ENCODE measurements around the gene ACACA.
"Not testable (repeated sequence)": the region's sequence is repeated elsewhere in the genome, so short reads cannot be mapped to it uniquely, and the experiment has no call there.

ACACA gene

GRCh38 chr17:37359682-37360188 lies 46.9 kb downstream of the ACACA start:
- H3K4me3 ChIP-seq (ENCODE audit: severe bottlenecking), result peak overlapping the region; percentile 85
- H3K4me1 ChIP-seq (ENCODE audit: insufficient read depth, poor library complexity, severe bottlenecking), result peaks cover 46% of the 10 kb centered on the region
- DNase-seq (ENCODE audit: low spot score), result no peak
- H3K36me3 ChIP-seq (ENCODE audit: low read depth), result peaks cover 27% of the 10 kb centered on the region
- no peaks in the 10 kb centered on the region for H3K9me3 ChIP-seq (ENCODE audit: severe bottlenecking)
- no peak for ATAC-seq (ENCODE audit: low read depth)
- TF ChIP-seq, protein P1, sequence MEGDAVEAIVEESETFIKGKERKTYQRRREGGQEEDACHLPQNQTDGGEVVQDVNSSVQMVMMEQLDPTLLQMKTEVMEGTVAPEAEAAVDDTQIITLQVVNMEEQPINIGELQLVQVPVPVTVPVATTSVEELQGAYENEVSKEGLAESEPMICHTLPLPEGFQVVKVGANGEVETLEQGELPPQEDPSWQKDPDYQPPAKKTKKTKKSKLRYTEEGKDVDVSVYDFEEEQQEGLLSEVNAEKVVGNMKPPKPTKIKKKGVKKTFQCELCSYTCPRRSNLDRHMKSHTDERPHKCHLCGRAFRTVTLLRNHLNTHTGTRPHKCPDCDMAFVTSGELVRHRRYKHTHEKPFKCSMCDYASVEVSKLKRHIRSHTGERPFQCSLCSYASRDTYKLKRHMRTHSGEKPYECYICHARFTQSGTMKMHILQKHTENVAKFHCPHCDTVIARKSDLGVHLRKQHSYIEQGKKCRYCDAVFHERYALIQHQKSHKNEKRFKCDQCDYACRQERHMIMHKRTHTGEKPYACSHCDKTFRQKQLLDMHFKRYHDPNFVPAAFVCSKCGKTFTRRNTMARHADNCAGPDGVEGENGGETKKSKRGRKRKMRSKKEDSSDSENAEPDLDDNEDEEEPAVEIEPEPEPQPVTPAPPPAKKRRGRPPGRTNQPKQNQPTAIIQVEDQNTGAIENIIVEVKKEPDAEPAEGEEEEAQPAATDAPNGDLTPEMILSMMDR (IDR thresholded peaks at IDR 0.05; ENCODE audit: poor library complexity, severe bottlenecking), result no peak
- H3K27ac ChIP-seq (ENCODE audit: poor library complexity, severe bottlenecking), result peak overlapping the region; percentile 93
- no peaks in the 10 kb centered on the region for H3K27me3 ChIP-seq (ENCODE audit: insufficient read depth, poor library complexity, severe bottlenecking)

- H3K4me3 ChIP-seq (ENCODE audit: severe bottlenecking), result peak overlapping the region; percentile 85
- no peaks in the 10 kb centered on the region for H3K27me3 ChIP-seq (ENCODE audit: insufficient read depth, poor library complexity, severe bottlenecking)
- peak; percentile 74 for ATAC-seq (ENCODE audit: low read depth)
- TF ChIP-seq, protein P1 (IDR thresholded peaks at IDR 0.05; ENCODE audit: poor library complexity, severe bottlenecking), result no peak
- peaks cover 47% of the 10 kb centered on the region for H3K4me1 ChIP-seq (ENCODE audit: insufficient read depth, poor library complexity, severe bottlenecking)
- DNase-seq (ENCODE audit: low spot score), result peak; percentile 95
- H3K9me3 ChIP-seq (ENCODE audit: severe bottlenecking), result no peaks in the 10 kb centered on the region
- H3K36me3 ChIP-seq (ENCODE audit: low read depth), result peaks cover 34% of the 10 kb centered on the region
- H3K27ac ChIP-seq (ENCODE audit: poor library complexity, severe bottlenecking), result peak overlapping the region; percentile 93
Observed at GRCh38 chr17:37358830-37359681, 47.6 kb downstream of the ACACA start.

GRCh38 chr17:37358098-37358829 lies 48.4 kb downstream of the ACACA start:
- H3K4me3 ChIP-seq (ENCODE audit: severe bottlenecking), result peak overlapping the region; percentile 85
- peaks cover 50% of the 10 kb centered on the region for H3K4me1 ChIP-seq (ENCODE audit: insufficient read depth, poor library complexity, severe bottlenecking)
- DNase-seq (ENCODE audit: low spot score) (peak; percentile 64), ATAC-seq (ENCODE audit: low read depth) (peak; percentile 20)
- peaks cover 40% of the 10 kb centered on the region for H3K36me3 ChIP-seq (ENCODE audit: low read depth)
- TF ChIP-seq, protein P1 (IDR thresholded peaks at IDR 0.05; ENCODE audit: poor library complexity, severe bottlenecking), result no peak
- no peaks in the 10 kb centered on the region for H3K9me3 ChIP-seq (ENCODE audit: severe bottlenecking)
- H3K27me3 ChIP-seq (ENCODE audit: insufficient read depth, poor library complexity, severe bottlenecking), result no peaks in the 10 kb centered on the region
- H3K27ac ChIP-seq (ENCODE audit: poor library complexity, severe bottlenecking), result peak overlapping the region; percentile 93

GRCh38 chr17:37356796-37357569 lies 49.7 kb downstream of the ACACA start:
- peaks cover 48% of the 10 kb centered on the region for H3K4me1 ChIP-seq (ENCODE audit: insufficient read depth, poor library complexity, severe bottlenecking)
- not testable (repeated sequence) for ATAC-seq (ENCODE audit: low read depth); DNase-seq (ENCODE audit: low spot score); H3K27me3 ChIP-seq (ENCODE audit: insufficient read depth, poor library complexity, severe bottlenecking); H3K9me3 ChIP-seq (ENCODE audit: severe bottlenecking)
- H3K4me3 ChIP-seq (ENCODE audit: severe bottlenecking), result peak overlapping the region; percentile 85
- peaks cover 53% of the 10 kb centered on the region for H3K36me3 ChIP-seq (ENCODE audit: low read depth)
- peak overlapping the region; percentile 93 for H3K27ac ChIP-seq (ENCODE audit: poor library complexity, severe bottlenecking)

DNA sequence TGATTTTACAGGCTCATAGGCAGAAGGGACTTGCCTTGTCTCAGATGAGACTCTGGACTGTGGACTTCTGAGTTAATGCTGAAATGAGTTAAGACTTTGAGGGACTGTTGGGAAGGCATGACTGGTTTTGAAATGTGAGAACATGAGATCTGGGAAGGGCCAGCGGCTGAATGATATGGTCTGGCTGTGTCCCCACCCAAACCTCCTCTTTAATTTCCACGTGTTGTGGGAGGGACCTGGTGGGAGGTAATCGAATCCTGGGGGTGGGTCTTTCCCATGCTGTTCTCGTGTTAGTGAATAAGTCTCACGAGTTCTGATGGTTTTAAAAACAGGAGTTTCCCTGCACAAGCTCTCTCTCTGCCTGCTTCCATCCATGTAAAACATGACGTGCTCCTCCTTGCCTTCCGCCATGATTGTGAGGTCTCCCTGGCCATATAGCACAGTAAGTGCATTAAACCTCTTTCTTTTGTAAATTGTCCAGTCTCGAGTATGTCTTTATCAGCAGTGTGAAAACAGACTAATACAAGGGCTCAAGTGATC lies 59.7 kb downstream of the ACACA start:
- peaks cover 68% of the 10 kb centered on the region for H3K36me3 ChIP-seq (ENCODE audit: low read depth)
- not testable (repeated sequence) for H3K4me3 ChIP-seq (ENCODE audit: severe bottlenecking); H3K27ac ChIP-seq (ENCODE audit: poor library complexity, severe bottlenecking); H3K27me3 ChIP-seq (ENCODE audit: insufficient read depth, poor library complexity, severe bottlenecking); H3K4me1 ChIP-seq (ENCODE audit: insufficient read depth, poor library complexity, severe bottlenecking); ATAC-seq (ENCODE audit: low read depth); H3K9me3 ChIP-seq (ENCODE audit: severe bottlenecking); DNase-seq (ENCODE audit: low spot score)
